Aorta (tissue), 5 donors: ENCODE measurements around the gene FEV. TPM values are rescaled to one million over a fixed set of nuclear protein-coding genes. Genes with fewer than 3 reads are reported as not detected.
"Not testable (repeated sequence)": the region's sequence is repeated elsewhere in the genome, so short reads cannot be mapped to it uniquely, and the experiment has no call there.

ENCODE experiments used
- ATAC-seq: fragments of 200-7000 bp; cut with Tn5 transposase; one replicate; pipeline ENCODE4 v1.9.1; 2022; ENCODE audit warnings: moderate library complexity; ENCODE audit not compliant: low FRiP score
- DNase-seq, 2 donors: peaks; one replicate each; pipeline ENCODE4 v3.0.0-alpha.2; 2020
- H3K27ac ChIP-seq, 2 donors: one replicate each; pipeline ENCODE4 v1.5.1; 2013; ENCODE audit warnings: low read length in 2 of 2, mild to moderate bottlenecking in 2 of 2, moderate library complexity in 2 of 2, control low read depth in 1 of 2, inconsistent platforms in 1 of 2, low read depth in 1 of 2
- H3K27me3 ChIP-seq, 2 donors: one replicate each; pipeline ENCODE4 v1.6.1; 2013; ENCODE audit warnings: control low read depth in 1 of 2, low read length in 1 of 2, mild to moderate bottlenecking in 1 of 2, moderate library complexity in 1 of 2; ENCODE audit not compliant: insufficient read depth in 2 of 2, control insufficient read depth in 1 of 2
- H3K36me3 ChIP-seq, 2 donors: one replicate each; pipeline ENCODE4 v1.6.1; 2013; ENCODE audit warnings: control low read depth in 1 of 2, low read length in 1 of 2, mild to moderate bottlenecking in 1 of 2; ENCODE audit not compliant: insufficient read depth in 2 of 2, control insufficient read depth in 1 of 2
- H3K4me1 ChIP-seq, 2 donors: one replicate each; pipeline ENCODE4 v1.6.1; 2013; ENCODE audit warnings: low read length in 2 of 2, control low read depth in 1 of 2, mild to moderate bottlenecking in 1 of 2, moderate library complexity in 1 of 2; ENCODE audit not compliant: insufficient read depth in 2 of 2, control insufficient read depth in 1 of 2
- H3K4me3 ChIP-seq, 2 donors: one replicate each; pipeline ENCODE4 v1.5.1; 2013; ENCODE audit warnings: low read length in 2 of 2, control low read depth in 1 of 2, mild to moderate bottlenecking in 1 of 2
- H3K9me3 ChIP-seq: one replicate; pipeline ENCODE4 v1.6.1; 2013; ENCODE audit warnings: mild to moderate bottlenecking, low read length; ENCODE audit not compliant: control insufficient read depth
- WGBS, 2 donors: extraction: QIAGEN DNeasy Blood & Tissue Kit; methylation state at CpG; one replicate each; pipeline ENCODE4 v1.1.7; 2013; 5-methylcytosine and 5-hydroxymethylcytosine counted together
- intact Hi-C, 2 donors: fragments of 100-400 bp; cut with DNase I; formaldehyde crosslinking; loops; one replicate each; pipeline versions ENCODE4 v1.14.2 to v1.15.0; 2022
- microRNA-seq, 2 donors: library from miRNA; unstranded; fragments of <30 nt; microRNA quantifications; one replicate each; pipeline ENCODE4 v1.2.0, GENCODE V29; 2020
- polyA plus RNA-seq, 2 donors: library from polyadenylated mRNA; stranded (reverse); fragments of 200-250 nt; gene quantifications; one replicate each; pipeline ENCODE4 v1.2.3, GENCODE V29; 2013
- total RNA-seq, 2 donors: library from RNA; stranded (reverse); fragmentation: NEBNext Ultra II Directional; extraction: Animal tissue kit (Norgen Biotek cat#: 25700); gene quantifications; one replicate each; pipeline ENCODE4 v1.2.1, GENCODE V29; 2021
- donor health status: healthy with polysubstance abuse.
- donor health status: Bipolar disorder and iron deficiency.
- donor health status: DM: no; HTN: no; CAD: no.
- donor health status: DM: no; HTN: no; CAD: no.
- donor health status: DM: yes; HTN: yes; CAD: no.

The FEV gene
- total and polyA plus RNA-seq, 4 donors, result 1.9 TPM; not detected in 3

DNA sequence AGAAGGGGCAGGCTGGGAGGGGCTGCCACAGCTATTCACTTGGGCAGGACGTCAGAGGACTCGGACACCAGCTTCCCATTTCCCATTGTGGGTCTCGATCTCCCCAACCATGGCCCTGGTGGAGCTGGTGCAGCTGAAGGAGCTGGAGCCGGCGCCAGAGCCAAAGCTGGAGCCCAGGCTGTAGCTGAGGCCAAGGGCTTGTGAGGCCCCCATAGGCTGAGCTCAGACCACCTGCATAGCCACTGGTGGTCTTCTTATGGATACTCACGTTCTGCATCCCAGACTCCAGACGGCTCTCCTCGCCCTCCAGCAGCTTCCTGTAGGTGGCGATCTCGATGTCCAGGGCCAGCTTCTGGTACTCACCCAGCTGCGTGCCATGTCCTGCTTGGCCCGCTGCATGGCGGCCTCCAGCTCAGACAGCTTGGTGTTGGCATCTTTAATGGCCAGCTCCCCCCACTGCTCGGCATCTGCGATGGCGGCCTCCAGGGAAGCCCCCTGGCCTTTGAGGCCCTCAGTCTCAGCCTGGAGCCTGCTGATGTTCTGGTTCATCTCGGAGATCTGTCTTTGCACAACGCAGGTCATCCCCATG is 31.5 kb downstream of the FEV start:
- no peak overlapping the region for H3K4me3 ChIP-seq
- no peak for ATAC-seq
- H3K9me3 ChIP-seq, result no peaks in the 10 kb centered on the region
- no peak overlapping the region for H3K27ac ChIP-seq
- intact Hi-C loops, result no loop called here
- WGBS, 2 donors, result 61 to 69% methylated on average over 18 of the region's 18 CpGs
- no peak for DNase-seq
- no peaks in the 10 kb centered on the region for H3K4me1 ChIP-seq
- H3K27me3 ChIP-seq, result no peaks in the 10 kb centered on the region
- H3K36me3 ChIP-seq, result no peaks in the 10 kb centered on the region

DNA sequence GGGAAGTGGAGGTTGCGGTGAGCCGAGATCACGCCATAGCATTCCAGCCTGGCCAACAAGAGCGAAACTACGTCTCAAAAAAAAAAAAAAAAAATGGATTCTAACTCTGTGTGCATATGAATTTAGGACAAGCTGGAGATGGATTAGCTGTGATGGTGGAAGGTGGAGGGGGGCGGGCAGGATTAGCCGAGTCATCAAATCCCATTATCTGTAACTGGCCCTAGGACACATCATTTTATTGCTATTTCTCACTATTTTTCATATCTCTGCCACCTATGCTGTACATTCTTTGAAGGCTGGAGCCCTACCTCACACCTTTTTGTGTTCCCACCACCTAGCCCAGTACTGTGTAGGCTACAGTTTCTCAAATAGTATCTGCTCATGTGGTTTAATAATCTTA is 32.8 kb downstream of the FEV start:
- H3K4me1 ChIP-seq, result no peaks in the 10 kb centered on the region
- no peak overlapping the region for H3K27ac ChIP-seq
- no peak for DNase-seq
- intact Hi-C loops, result no loop called here
- no peak for ATAC-seq
- no peak overlapping the region for H3K4me3 ChIP-seq
- 93 to 94% methylated on average over 7 of the region's 7 CpGs for WGBS, 2 donors
- H3K36me3 ChIP-seq, result no peaks in the 10 kb centered on the region
- no peaks in the 10 kb centered on the region for H3K9me3 ChIP-seq
- H3K27me3 ChIP-seq, result no peaks in the 10 kb centered on the region

DNA sequence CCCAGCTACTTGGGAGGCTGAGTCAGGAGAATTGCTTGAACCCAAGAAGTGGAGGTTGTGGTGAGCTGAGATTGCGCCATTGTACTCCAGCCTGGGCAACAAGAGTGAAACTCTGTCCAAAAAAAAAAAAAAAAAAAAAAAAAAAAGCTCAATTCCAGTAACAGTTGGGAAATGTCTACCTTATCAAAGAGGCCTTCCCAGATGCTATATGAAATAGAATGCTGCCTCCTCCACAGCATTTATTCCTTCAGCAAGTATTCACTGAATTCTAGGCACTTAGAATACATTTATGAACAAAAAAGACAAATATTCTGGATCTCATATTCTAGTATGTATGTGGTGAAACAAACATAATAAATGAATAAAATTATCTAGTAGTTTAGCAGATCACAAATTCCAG is 38.4 kb downstream of the FEV start:
- Histone ChIP-seq H3K4me1 (no peaks in the 10 kb centered on the region), H3K27me3 (no peaks in the 10 kb centered on the region), H3K9me3 (no peaks in the 10 kb centered on the region), H3K4me3 (no peak overlapping the region), H3K36me3 (no peaks in the 10 kb centered on the region), H3K27ac (no peak overlapping the region)
- intact Hi-C loops, result no loop called here
- WGBS, 2 donors, result 88 to 90% methylated on average over 1 of the region's 1 CpG
- ATAC-seq (no peak), DNase-seq (no peak)

DNA sequence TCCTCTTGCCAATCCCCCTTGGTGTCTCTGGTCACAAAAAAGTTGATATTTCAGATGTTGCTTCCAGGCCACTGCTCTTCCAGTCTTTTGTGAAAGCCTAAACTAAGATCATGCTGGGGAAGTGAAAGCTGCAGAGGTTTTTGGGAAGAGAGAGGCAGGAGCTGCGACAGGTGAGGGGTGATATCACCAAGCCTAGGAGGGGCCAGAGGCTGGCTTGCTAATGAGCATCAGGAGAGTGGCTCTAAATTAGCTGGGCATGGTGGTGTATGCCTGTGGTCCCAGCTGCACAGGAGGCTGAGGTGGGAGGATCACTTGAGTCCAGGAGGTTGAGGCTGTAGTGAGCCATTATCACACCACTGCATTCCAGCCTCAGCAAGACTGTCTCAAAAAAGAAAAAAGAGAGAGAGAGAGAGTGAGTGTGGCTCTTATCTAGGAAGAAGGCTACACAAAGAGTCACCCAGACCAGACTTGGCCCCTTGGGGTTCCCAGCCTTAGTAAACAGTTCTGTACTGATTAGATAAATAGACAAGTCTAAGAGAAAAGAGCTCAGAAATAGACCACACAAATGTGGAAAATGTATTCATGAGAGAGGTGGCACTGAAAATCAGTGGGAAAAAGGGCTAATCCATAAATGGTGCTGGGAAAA is 40.1 kb downstream of the FEV start:
- H3K27me3 ChIP-seq, result no peaks in the 10 kb centered on the region
- 87 to 100% methylated on average over 1 of the region's 1 CpG for WGBS, 2 donors

DNA sequence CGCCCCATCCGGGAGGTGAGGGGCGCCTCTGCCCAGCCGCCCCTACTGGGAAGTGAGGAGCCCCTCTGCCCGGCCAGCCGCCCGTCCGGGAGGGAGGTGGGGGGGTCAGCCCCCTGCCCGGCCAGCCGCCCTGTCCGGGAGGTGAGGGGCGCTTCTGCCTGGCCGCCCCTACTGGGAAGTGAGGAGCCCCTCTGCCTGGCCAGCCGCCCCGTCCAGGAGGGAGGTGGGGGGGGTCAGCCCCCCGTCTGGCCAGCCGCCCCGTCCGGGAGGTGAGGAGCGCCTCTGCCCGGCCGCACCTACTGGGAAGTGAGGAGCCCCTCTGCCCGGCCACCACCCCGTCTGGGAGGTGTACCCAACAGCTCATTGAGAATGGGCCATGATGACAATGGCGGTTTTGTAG is 53.2 kb downstream of the FEV start:
- ATAC-seq, H3K27ac ChIP-seq, H3K9me3 ChIP-seq, H3K36me3 ChIP-seq, H3K4me1 ChIP-seq, DNase-seq, intact Hi-C loops, H3K27me3 ChIP-seq, H3K4me3 ChIP-seq: not testable (repeated sequence)
- WGBS, 2 donors, result 90 to 93% methylated on average over 12 to 23 of the region's 25 CpGs

More for the DNA sequence above, 40.1 kb downstream of the FEV start:
- H3K36me3 ChIP-seq, result no peaks in the 10 kb centered on the region
- ATAC-seq (no peak), DNase-seq (no peak)
- H3K9me3 ChIP-seq, result no peaks in the 10 kb centered on the region
- intact Hi-C loops, result no loop called here
- H3K27ac ChIP-seq, result no peak overlapping the region
- H3K4me1 ChIP-seq, result no peaks in the 10 kb centered on the region
- H3K4me3 ChIP-seq, result no peak overlapping the region

Small RNA genes within 50 kb of the gene (microRNA-seq; reads per million reads assigned to microRNA genes)
- 143 to 167 reads per million in 2 donors for gene MIR375

Other genes with a start within 250 kb of the FEV start
- gene CYP27A1, start 203.0 kb downstream of the FEV start, total RNA-seq, result 10 to 100 TPM; 31.9 to 50.6 TPM
- gene CYP27A1, start 203.0 kb downstream of the FEV start, polyA plus RNA-seq, result 10 to 100 TPM; 19.3 to 40.4 TPM
- 1 to 10 TPM in 1 of 2 donors, under 1 TPM in 1; 0.19 to 1.0 TPM for gene PRKAG3, start 153.4 kb downstream of the FEV start, total RNA-seq
- under 1 TPM; 0.13 to 0.20 TPM for gene PRKAG3, start 153.4 kb downstream of the FEV start, polyA plus RNA-seq
- gene WNT6, start 125.4 kb downstream of the FEV start, total RNA-seq, result 1 to 10 TPM in 1 of 2 donors, under 1 TPM in 1; 0.88 to 2.1 TPM
- not detected for gene WNT6, start 125.4 kb downstream of the FEV start, polyA plus RNA-seq
- gene WNT10A, start 104.3 kb downstream of the FEV start, total RNA-seq, result not detected
- not detected for gene WNT10A, start 104.3 kb downstream of the FEV start, polyA plus RNA-seq
- not detected for gene CDK5R2, start 25.5 kb downstream of the FEV start, total RNA-seq
- gene CDK5R2, start 25.5 kb downstream of the FEV start, polyA plus RNA-seq, result not detected
- not detected for gene CRYBA2, start 8.2 kb upstream of the FEV start, total RNA-seq
- gene CRYBA2, start 8.2 kb upstream of the FEV start, polyA plus RNA-seq, result not detected
- not detected for gene CFAP65, start 56.3 kb upstream of the FEV start, total RNA-seq
- under 1 TPM in 1 of 2 donors, not detected in 1; 0.15 TPM for gene CFAP65, start 56.3 kb upstream of the FEV start, polyA plus RNA-seq
- not detected for gene IHH, start 75.7 kb upstream of the FEV start, total RNA-seq
- 1 to 10 TPM in 1 of 2 donors, under 1 TPM in 1; 0.05 to 2.0 TPM for gene IHH, start 75.7 kb upstream of the FEV start, polyA plus RNA-seq
- 1 to 10 TPM; 6.8 to 9.8 TPM for gene NHEJ1, start 175.6 kb upstream of the FEV start, total RNA-seq
- 1 to 10 TPM; 8.1 to 8.9 TPM for gene NHEJ1, start 175.6 kb upstream of the FEV start, polyA plus RNA-seq
- gene SLC23A3, start 184.8 kb upstream of the FEV start, total RNA-seq, result 1 to 10 TPM; 3.5 to 7.3 TPM
- 1 to 10 TPM; 1.6 to 4.7 TPM for gene SLC23A3, start 184.8 kb upstream of the FEV start, polyA plus RNA-seq
- 10 to 100 TPM; 36.9 to 50.0 TPM for gene CNPPD1, start 191.7 kb upstream of the FEV start, total RNA-seq
- 10 to 100 TPM; 23.9 to 52.3 TPM for gene CNPPD1, start 191.7 kb upstream of the FEV start, polyA plus RNA-seq
- 10 to 100 TPM; 48.0 to 70.6 TPM for gene RETREG2, start 193.1 kb upstream of the FEV start, total RNA-seq
- 10 to 100 TPM; 19.3 to 44.2 TPM for gene RETREG2, start 193.1 kb upstream of the FEV start, polyA plus RNA-seq
- 10 to 100 TPM; 40.7 to 43.6 TPM for gene ZFAND2B, start 221.6 kb upstream of the FEV start, total RNA-seq
- 10 to 100 TPM; 30.2 to 73.4 TPM for gene ZFAND2B, start 221.6 kb upstream of the FEV start, polyA plus RNA-seq
- 10 to 100 TPM; 16.9 to 28.9 TPM for gene ABCB6, start 233.8 kb upstream of the FEV start, total RNA-seq
- gene ABCB6, start 233.8 kb upstream of the FEV start, polyA plus RNA-seq, result 10 to 100 TPM; 16.5 to 72.5 TPM
- 10 to 100 TPM; 33.9 to 36.3 TPM for gene ATG9A, start 244.5 kb upstream of the FEV start, total RNA-seq
- gene ATG9A, start 244.5 kb upstream of the FEV start, polyA plus RNA-seq, result 10 to 100 TPM in 1 of 2 donors, 1 to 10 TPM in 1; 9.6 to 36.6 TPM
- gene ANKZF1, start 244.6 kb upstream of the FEV start, total RNA-seq, result 10 to 100 TPM; 21.4 to 55.9 TPM
- 100 to 1,000 TPM in 1 of 2 donors, 10 to 100 TPM in 1; 12.9 to 101 TPM for gene ANKZF1, start 244.6 kb upstream of the FEV start, polyA plus RNA-seq